Naive B cell (primary cell): ENCODE results near the gene ERGIC1. TPM values are rescaled to one million over a fixed set of nuclear protein-coding genes. Genes with fewer than 3 reads are reported as not detected.

ENCODE experiments used
- ATAC-seq, 2 donors: fragments of 150-1000 bp; cut with Tn5 transposase; 2 replicates each; pipeline ENCODE4 v1.10.0; 2021; ENCODE audit warnings: low read depth in 2 of 2, mild to moderate bottlenecking in 2 of 2, moderate library complexity in 2 of 2
- DNase-seq: peaks from one replicate; pipeline ENCODE4 v3.0.0; 2022
- H3K27ac Mint-ChIP-seq, 6 donors: one replicate each; pipeline ENCODE4 v1.8.0; 2020 to 2022; ENCODE audit warnings: mild to moderate bottlenecking in 6 of 6, mixed read lengths in 6 of 6, moderate library complexity in 5 of 6, inconsistent platforms in 2 of 6
- H3K27me3 Mint-ChIP-seq, 3 donors: one replicate each; pipeline ENCODE4 v1.8.0; 2021 to 2022; ENCODE audit warnings: mixed read lengths in 3 of 3, mild to moderate bottlenecking in 1 of 3
- H3K36me3 Mint-ChIP-seq, 2 donors: one replicate each; pipeline ENCODE4 v1.8.0; 2020 to 2022; ENCODE audit warnings: mixed read lengths in 2 of 2, inconsistent platforms in 1 of 2, mild to moderate bottlenecking in 1 of 2
- H3K4me1 Mint-ChIP-seq, 3 donors: one replicate each; pipeline ENCODE4 v1.8.0; 2020 to 2022; ENCODE audit warnings: mixed read lengths in 3 of 3, inconsistent platforms in 1 of 3, mild to moderate bottlenecking in 1 of 3, moderate library complexity in 1 of 3
- H3K4me3 Mint-ChIP-seq, 8 donors: one replicate each; pipeline ENCODE4 v1.8.0; 2020 to 2022; ENCODE audit warnings: mild to moderate bottlenecking in 8 of 8, mixed read lengths in 8 of 8, moderate library complexity in 8 of 8, inconsistent platforms in 2 of 8
- H3K9me3 Mint-ChIP-seq, 7 donors: one replicate each; pipeline ENCODE4 v1.8.0; 2020 to 2022; ENCODE audit warnings: mixed read lengths in 7 of 7, mild to moderate bottlenecking in 5 of 7, inconsistent platforms in 2 of 7, moderate library complexity in 1 of 7
- polyA plus RNA-seq, 6 donors: library from polyadenylated mRNA; unstranded; fragments of 300-500 nt; fragmentation: Illumina TruSeq; gene quantifications; one replicate each; pipeline ENCODE4 v1.2.3, GENCODE V29; 2021; ENCODE audit warnings: low read depth in 6 of 6

The ERGIC1 gene
- polyA plus RNA-seq, 6 donors from 2014 or later = 53.2 to 86.1 (median 64.4) TPM

DNA sequence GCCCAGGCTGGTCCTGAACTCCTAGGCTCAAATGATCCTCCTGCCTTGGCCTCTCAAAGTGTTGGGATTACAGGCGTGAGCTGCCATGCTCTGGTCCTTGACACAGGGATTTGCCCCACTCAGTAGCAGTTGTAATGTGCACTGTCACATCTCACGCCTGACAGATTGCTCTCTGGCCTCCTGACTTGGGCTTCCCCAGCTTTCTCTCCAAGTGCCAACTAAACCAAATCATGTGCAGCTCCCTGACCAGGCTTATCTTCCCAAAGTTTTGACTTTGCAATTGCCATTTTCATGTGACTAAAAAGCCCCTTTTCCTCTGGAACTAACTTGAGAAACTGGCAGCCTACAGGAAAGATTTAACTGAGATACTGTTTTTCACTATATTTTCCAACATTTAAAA is 135.9 kb downstream of the ERGIC1 start:
- Mint-ChIP-seq H3K27me3 (no peaks in the 10 kb centered on the region), H3K9me3 (no peaks in the 10 kb centered on the region), H3K4me1 (peaks cover 6 to 18% (median 11%) of the 10 kb centered on the region in 3 donors), H3K36me3 (peaks cover 9 to 13% of the 10 kb centered on the region in 2 donors), H3K4me3 (no peak overlapping the region), H3K27ac (peak overlapping the region in 2 of 6 donors; percentile 32 to 39)
- ATAC-seq = no peak
- DNase-seq = no peak

GRCh38 chr5:172971482-172971881 is 137.4 kb downstream of the ERGIC1 start:
- Mint-ChIP-seq H3K4me1 (peaks cover 4 to 15% (median 6%) of the 10 kb centered on the region in 3 donors), H3K27me3 (no peaks in the 10 kb centered on the region), H3K4me3 (no peak overlapping the region), H3K27ac (no peak overlapping the region), H3K9me3 (no peaks in the 10 kb centered on the region), H3K36me3 (no peaks in the 10 kb centered on the region)
- DNase-seq = no peak
- no peak for ATAC-seq

DNA sequence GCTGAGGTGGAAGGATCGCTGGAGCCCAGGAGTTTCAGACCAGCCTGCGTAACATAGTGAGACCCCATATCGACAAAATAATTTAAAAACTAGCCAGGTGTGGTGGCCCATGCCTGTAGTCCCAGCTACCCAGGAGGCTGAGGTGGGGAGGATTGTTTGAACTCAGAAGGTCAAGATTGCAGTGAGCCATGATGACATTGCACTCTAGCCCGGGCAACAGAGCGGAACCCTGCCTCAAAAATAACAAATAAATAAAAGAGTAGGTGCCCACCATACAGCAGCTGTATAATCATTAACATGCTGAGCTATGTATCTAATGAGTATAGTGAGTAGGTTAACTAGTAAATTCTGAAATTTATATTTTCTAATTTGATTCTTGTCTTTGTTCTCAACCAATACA is 138.5 kb downstream of the ERGIC1 start:
- ATAC-seq (no peak), DNase-seq (no peak)
- no peak overlapping the region for H3K27ac Mint-ChIP-seq
- H3K36me3 Mint-ChIP-seq = no peaks in the 10 kb centered on the region
- H3K9me3 Mint-ChIP-seq = no peaks in the 10 kb centered on the region
- no peaks in the 10 kb centered on the region for H3K27me3 Mint-ChIP-seq
- peaks cover 4 to 15% (median 6%) of the 10 kb centered on the region in 3 donors for H3K4me1 Mint-ChIP-seq
- no peak overlapping the region for H3K4me3 Mint-ChIP-seq

DNA sequence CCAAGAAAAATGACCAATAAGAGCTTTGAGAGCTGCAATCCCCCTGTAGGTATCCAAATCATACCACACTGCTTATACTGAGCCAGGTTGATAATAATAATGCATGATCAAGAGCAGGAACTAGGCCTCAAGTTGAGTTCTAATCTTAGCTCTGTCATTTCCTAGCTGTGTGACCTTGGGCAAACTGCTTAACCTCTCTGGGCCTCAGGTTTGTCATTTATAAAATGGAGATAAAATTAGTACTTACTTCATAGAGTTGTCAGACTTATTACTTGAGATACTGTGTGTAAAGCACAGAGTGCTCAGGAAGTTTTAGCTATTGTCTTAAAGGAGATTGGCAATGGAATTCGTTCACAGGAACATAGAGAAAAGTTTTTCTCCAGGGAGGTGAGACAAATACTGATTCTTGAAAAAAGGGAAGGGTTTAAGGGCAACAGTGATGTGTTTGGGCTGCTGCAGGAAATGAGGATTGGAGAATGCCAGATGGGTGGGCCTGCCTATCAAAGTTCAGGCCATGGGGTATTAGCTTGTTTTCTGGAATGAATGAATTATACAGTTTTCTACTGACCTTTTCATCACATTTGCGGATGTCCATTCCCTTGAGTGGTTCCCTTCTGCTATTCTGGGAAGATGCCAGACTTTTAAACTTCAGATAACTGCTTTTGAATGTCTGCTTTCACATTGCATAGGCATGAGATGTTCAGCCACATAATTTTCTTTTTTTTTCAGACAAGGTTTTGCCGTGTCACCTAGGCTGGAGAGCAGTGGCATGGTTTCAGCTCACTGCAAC is 139.3 kb downstream of the ERGIC1 start:
- Mint-ChIP-seq H3K9me3 (no peaks in the 10 kb centered on the region), H3K36me3 (no peaks in the 10 kb centered on the region), H3K4me3 (no peak overlapping the region), H3K4me1 (peaks cover 4 to 14% (median 6%) of the 10 kb centered on the region in 3 donors), H3K27ac (no peak overlapping the region), H3K27me3 (no peaks in the 10 kb centered on the region)
- ATAC-seq = no peak
- no peak for DNase-seq

GRCh38 chr5:172973931-172974330 is 139.9 kb downstream of the ERGIC1 start:
- H3K4me3 Mint-ChIP-seq = no peak overlapping the region
- H3K27me3 Mint-ChIP-seq = no peaks in the 10 kb centered on the region
- H3K27ac Mint-ChIP-seq = no peak overlapping the region
- peaks cover 4 to 12% (median 5%) of the 10 kb centered on the region in 3 donors for H3K4me1 Mint-ChIP-seq
- ATAC-seq (no peak), DNase-seq (no peak)
- no peaks in the 10 kb centered on the region for H3K9me3 Mint-ChIP-seq
- H3K36me3 Mint-ChIP-seq = no peaks in the 10 kb centered on the region

GRCh38 chr5:172975289-172975688 is 141.2 kb downstream of the ERGIC1 start:
- no peak overlapping the region for H3K27ac Mint-ChIP-seq
- H3K4me3 Mint-ChIP-seq = no peak overlapping the region
- DNase-seq = no peak
- H3K36me3 Mint-ChIP-seq = no peaks in the 10 kb centered on the region
- no peaks in the 10 kb centered on the region for H3K9me3 Mint-ChIP-seq
- no peaks in the 10 kb centered on the region for H3K27me3 Mint-ChIP-seq
- H3K4me1 Mint-ChIP-seq = peaks cover 0 to 3% (median 0%) of the 10 kb centered on the region in 3 donors
- ATAC-seq = no peak

DNA sequence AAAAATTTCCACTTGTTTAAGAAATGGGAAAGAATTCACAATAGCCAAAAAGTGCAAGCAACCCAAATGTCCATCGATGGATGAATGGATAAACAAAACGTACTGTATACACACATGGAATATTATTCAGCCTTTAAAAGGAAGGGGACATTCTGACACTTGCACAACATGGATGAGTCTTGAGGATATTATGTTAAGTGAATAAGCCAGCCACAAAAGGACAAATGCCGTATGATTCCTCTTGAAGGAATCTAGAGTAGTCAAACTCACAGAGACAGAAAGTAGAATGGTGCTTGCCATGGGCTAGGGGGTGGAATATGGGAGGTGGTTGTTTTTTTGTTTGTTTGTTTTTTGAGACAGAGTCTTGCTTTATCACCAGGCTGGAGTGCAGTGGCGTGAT is 145.7 kb downstream of the ERGIC1 start:
- Mint-ChIP-seq H3K27ac (peak overlapping the region in 2 of 6 donors; percentile 21 to 82), H3K27me3 (no peaks in the 10 kb centered on the region), H3K4me1 (peaks cover 12 to 17% (median 16%) of the 10 kb centered on the region in 3 donors), H3K4me3 (peak overlapping the region in 1 of 8 donors; percentile 59), H3K9me3 (no peaks in the 10 kb centered on the region), H3K36me3 (no peaks in the 10 kb centered on the region)
- DNase-seq (no peak), ATAC-seq (no peak)

- DNase-seq = no peak
- no peaks in the 10 kb centered on the region for H3K36me3 Mint-ChIP-seq
- no peak overlapping the region for H3K27ac Mint-ChIP-seq
- peak overlapping the region in 2 of 8 donors; percentile 42 to 97 for H3K4me3 Mint-ChIP-seq
- ATAC-seq = no peak
- H3K9me3 Mint-ChIP-seq = no peaks in the 10 kb centered on the region
- H3K27me3 Mint-ChIP-seq = no peaks in the 10 kb centered on the region
- H3K4me1 Mint-ChIP-seq = peaks cover 24 to 38% (median 31%) of the 10 kb centered on the region in 3 donors
These were observed 147.9 kb downstream of the ERGIC1 start for GRCh38 chr5:172981931-172982330.

DNA sequence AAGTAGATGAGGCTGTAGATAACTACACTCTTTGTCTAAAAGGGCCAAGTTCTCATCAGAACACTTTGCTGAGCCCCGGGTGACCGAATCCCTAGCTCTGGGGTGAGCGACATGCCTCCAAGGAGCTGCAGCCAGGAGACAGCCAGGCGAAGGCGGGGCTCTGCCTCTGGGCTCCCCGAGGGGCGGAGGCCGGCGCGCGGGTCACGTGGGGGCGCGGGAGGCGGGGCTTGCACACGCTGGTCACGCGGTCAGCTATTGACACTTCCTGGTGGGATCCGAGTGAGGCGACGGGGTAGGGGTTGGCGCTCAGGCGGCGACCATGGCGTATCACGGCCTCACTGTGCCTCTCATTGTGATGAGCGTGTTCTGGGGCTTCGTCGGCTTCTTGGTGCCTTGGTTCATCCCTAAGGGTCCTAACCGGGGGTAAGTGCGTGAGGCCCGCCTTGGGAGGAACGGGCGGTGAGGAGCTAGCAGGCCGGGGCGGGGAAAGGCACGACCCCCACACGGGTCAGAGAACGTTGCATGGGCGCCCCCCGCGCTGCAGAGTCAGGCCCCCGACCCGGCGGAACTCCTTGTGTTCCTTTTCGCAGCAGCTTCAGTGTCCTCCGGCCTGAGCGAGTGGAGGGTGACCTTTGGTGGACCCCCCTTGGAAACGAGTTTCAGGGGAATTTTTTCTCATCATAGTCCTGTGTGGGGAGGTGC is 149.6 kb downstream of the ERGIC1 start, which contains the start of gene ATP6V0E1:
ATP6V0E1 (plus strand) TSS at position 230 of the 702 bp plus-strand sequence; CDS start at position 320, 90 bp downstream.
- Mint-ChIP-seq H3K36me3 (no peaks in the 10 kb centered on the region), H3K4me3 (peak within 1 kb of the TSS; percentile 96 to 99 (median 98)), H3K4me1 (peaks cover 27 to 53% (median 36%) of the 10 kb centered on the region in 3 donors), H3K27me3 (no peaks in the 10 kb centered on the region), H3K9me3 (no peaks in the 10 kb centered on the region), H3K27ac (peak within 1 kb of the TSS; percentile 97 to 100 (median 98))
- DNase-seq = peak; percentile 95
- ATAC-seq = peak; percentile 88 to 89

DNA sequence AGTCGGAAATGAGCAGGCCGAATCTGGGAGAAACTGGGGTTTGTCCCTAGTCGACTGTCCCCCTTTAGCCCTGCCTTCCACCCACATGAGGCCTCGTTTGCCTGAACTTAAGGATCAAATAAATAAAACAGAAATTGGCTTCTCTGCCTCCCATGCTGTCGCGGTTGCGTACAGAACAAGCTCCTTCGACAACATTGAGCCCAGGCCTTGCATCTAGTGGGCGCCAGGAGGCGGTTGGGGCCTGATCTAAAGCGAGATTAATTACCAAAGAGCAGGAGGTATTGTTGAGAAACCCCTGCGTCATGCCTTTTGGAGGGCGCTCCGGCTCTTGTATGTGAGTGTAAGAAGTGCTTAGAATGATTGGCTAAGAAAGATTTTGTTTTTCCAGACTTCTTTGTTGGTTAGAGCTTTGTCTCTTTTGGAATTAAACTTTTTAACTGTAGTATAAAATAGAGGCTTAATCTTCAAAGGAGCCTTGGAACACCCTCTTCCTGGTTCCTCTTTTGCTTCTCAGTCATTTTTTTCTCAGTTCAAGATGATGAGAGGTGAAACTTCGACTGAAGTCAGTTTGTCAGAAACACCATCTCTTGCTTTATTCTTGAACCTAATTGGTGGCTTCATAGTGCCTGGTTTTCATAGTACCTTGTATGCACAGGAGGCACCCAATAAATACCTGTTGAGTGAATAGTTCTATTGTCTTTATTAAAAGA is 150.3 kb downstream of the ERGIC1 start:
- no peaks in the 10 kb centered on the region for H3K9me3 Mint-ChIP-seq
- H3K36me3 Mint-ChIP-seq = no peaks in the 10 kb centered on the region
- ATAC-seq (peak; percentile 74 to 79), DNase-seq (peak; percentile 63)
- H3K4me1 Mint-ChIP-seq = peaks cover 27 to 55% (median 36%) of the 10 kb centered on the region in 3 donors
- H3K27ac Mint-ChIP-seq = peak overlapping the region; percentile 97 to 100 (median 98)
- H3K4me3 Mint-ChIP-seq = peak overlapping the region; percentile 96 to 99 (median 98)
- H3K27me3 Mint-ChIP-seq = no peaks in the 10 kb centered on the region

DNA sequence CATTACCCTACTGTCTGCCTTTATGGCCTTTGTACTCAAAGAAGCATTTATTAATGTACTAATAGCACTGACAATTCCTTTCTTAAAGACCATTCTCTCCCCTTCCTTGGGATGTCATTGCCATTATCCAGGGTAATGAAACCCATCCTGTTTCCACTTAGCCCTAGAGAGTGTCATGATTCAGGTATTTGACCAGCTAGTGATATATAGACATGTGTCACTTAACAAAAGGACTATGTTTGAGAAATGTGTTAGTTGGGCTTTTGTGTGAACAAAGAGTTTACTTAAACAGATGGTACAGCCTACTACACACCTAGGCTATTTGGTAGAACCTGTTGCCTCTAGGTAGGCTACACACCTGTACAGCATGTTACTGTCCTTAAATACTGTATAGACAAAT is 151.5 kb downstream of the ERGIC1 start:
- Mint-ChIP-seq H3K27me3 (no peaks in the 10 kb centered on the region), H3K4me1 (peaks cover 27 to 57% (median 36%) of the 10 kb centered on the region in 3 donors), H3K36me3 (no peaks in the 10 kb centered on the region), H3K27ac (peak overlapping the region in 3 of 6 donors; percentile 11 to 62 (median 61)), H3K4me3 (peak overlapping the region; percentile 36 to 99 (median 78)), H3K9me3 (no peaks in the 10 kb centered on the region)
- ATAC-seq (no peak), DNase-seq (no peak)

DNA sequence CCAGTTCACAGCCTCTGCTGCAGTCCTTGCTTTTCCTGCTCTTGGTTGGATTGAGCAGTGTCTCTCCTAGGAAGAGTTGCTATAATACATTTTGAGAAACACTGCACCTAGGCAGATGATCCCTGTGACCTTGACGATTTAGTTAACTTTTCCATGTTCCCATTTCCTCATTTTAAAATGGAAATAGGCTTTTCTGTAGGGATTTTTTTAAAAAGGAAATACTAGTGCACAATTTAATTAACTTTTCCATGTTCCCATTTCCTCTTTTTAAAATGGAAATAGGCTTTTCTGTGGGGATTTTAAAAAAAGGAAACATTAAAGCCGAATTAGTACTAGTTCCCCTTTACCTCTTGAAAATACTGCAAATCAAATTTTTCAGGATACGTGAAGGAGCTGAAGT is 154.2 kb downstream of the ERGIC1 start:
- H3K36me3 Mint-ChIP-seq = peaks cover 11 to 18% of the 10 kb centered on the region in 2 donors
- H3K27ac Mint-ChIP-seq = no peak overlapping the region
- H3K27me3 Mint-ChIP-seq = no peaks in the 10 kb centered on the region
- H3K4me3 Mint-ChIP-seq = no peak overlapping the region
- H3K9me3 Mint-ChIP-seq = no peaks in the 10 kb centered on the region
- DNase-seq = no peak
- peaks cover 43 to 61% (median 53%) of the 10 kb centered on the region in 3 donors for H3K4me1 Mint-ChIP-seq
- no peak for ATAC-seq

- ATAC-seq (no peak), DNase-seq (no peak)
- Mint-ChIP-seq H3K4me1 (peaks cover 33 to 52% (median 40%) of the 10 kb centered on the region in 3 donors), H3K9me3 (no peaks in the 10 kb centered on the region), H3K36me3 (peaks cover 11 to 29% of the 10 kb centered on the region in 2 donors), H3K27me3 (no peaks in the 10 kb centered on the region), H3K4me3 (peak overlapping the region in 1 of 8 donors; percentile 10), H3K27ac (peak overlapping the region in 1 of 6 donors; percentile 22)
These were observed 156.7 kb downstream of the ERGIC1 start for GRCh38 chr5:172990776-172991175.
